ENCODE data around the gene BACE2. TPM values are rescaled to one million over a fixed set of nuclear protein-coding genes. Genes with fewer than 3 reads are reported as not detected.

The BACE2 gene
- total and polyA plus RNA-seq, 2 donors (not counting 1 experiment from before 2014, with no cell fraction given): 18.4 to 40.8 TPM

GRCh38 chr21:41137889-41138288 lies 30.1 kb upstream of the BACE2 start:
- Histone ChIP-seq H3K4me2 (replicated peaks; ENCODE audit: low read depth, low read length, poor library complexity, severe bottlenecking) (no peak overlapping the region), H3K27me3 (replicated peaks in 1 of 4; ENCODE audit: control extremely low read depth in 1 of 4, control insufficient read depth in 3 of 4, insufficient read depth in 4 of 4, low read length in 3 of 4) (peaks cover 0 to 4% (median 0%) of the 10 kb centered on the region in 4 experiments), H3K9me3 (ENCODE audit: control extremely low read depth in 1 of 3, control insufficient read depth in 2 of 3, insufficient read depth in 1 of 3, low read length in 2 of 3) (peaks cover 0 to 2% (median 0%) of the 10 kb centered on the region in 3 donors), H3K9ac (ENCODE audit: low read length) (no peak overlapping the region), H3K36me3 (replicated peaks in 1 of 2; ENCODE audit: control extremely low read depth in 1 of 2, control insufficient read depth in 1 of 2, extremely low read depth in 1 of 2, insufficient read depth in 2 of 2, low read length in 1 of 2) (no peaks in the 10 kb centered on the region), H3K4me1 (ENCODE audit: control insufficient read depth in 2 of 2, insufficient read depth in 2 of 2, low read length in 2 of 2) (no peaks in the 10 kb centered on the region), H3K4me3 (ENCODE audit: control extremely low read depth in 1 of 5, extremely low read depth in 1 of 5, insufficient read depth in 1 of 5, low read depth in 2 of 5, low read length in 4 of 5) (no peak overlapping the region), H4K20me1 (ENCODE audit: control insufficient read depth, insufficient read depth, low read length, poor library complexity, severe bottlenecking) (no peaks in the 10 kb centered on the region), H3K27ac (ENCODE audit: low read length in 2 of 2) (no peak overlapping the region), H2AFZ (ENCODE audit: insufficient read depth, low read depth, low read length, poor library complexity, severe bottlenecking) (no peak overlapping the region), H3K79me2 (ENCODE audit: control insufficient read depth, insufficient read depth, low read length) (no peaks in the 10 kb centered on the region)
- Mint-ChIP-seq H3K4me1 (no peaks in the 10 kb centered on the region), H3K27ac (no peak overlapping the region), H3K27me3 (peaks cover 31% of the 10 kb centered on the region), H3K9me3 (ENCODE audit: insufficient read depth) (no peaks in the 10 kb centered on the region), H3K4me3 (no peak overlapping the region)
- ChIA-PET CTCF (interaction anchor here (0.9 to 4.6 kb wide), 2 partner anchors 10 to 13 kb away, joined by 3 to 20 read pairs; no protein-coding TSS in a partner anchor), POLR2A (no interaction called here)
- no peak for DNase-seq
- TF ChIP-seq, protein P1, sequence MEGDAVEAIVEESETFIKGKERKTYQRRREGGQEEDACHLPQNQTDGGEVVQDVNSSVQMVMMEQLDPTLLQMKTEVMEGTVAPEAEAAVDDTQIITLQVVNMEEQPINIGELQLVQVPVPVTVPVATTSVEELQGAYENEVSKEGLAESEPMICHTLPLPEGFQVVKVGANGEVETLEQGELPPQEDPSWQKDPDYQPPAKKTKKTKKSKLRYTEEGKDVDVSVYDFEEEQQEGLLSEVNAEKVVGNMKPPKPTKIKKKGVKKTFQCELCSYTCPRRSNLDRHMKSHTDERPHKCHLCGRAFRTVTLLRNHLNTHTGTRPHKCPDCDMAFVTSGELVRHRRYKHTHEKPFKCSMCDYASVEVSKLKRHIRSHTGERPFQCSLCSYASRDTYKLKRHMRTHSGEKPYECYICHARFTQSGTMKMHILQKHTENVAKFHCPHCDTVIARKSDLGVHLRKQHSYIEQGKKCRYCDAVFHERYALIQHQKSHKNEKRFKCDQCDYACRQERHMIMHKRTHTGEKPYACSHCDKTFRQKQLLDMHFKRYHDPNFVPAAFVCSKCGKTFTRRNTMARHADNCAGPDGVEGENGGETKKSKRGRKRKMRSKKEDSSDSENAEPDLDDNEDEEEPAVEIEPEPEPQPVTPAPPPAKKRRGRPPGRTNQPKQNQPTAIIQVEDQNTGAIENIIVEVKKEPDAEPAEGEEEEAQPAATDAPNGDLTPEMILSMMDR (IDR thresholded peaks at IDR 0.05): no peak
- TF ChIP-seq EZH2 (IDR thresholded peaks at IDR 0.05; ENCODE audit: borderline replicate concordance, insufficient read depth, low read depth, low read length, poor library complexity, severe bottlenecking): no peak
- WGBS (ENCODE audit: insufficient coverage): 90% methylated on average over 4 of the region's 6 CpGs
- intact Hi-C loops (cut with micrococcal nuclease): loop anchor here (10.0 kb wide), 1 partner anchor 673 kb away; no protein-coding TSS in a partner anchor
- ATAC-seq (ENCODE audit: low read depth): no peak

GRCh38 chr21:41138711-41139110 lies 29.2 kb upstream of the BACE2 start:
- intact Hi-C loops (cut with micrococcal nuclease): loop anchor here (10.0 kb wide), 1 partner anchor 674 kb away; no protein-coding TSS in a partner anchor
- no peaks in the 10 kb centered on the region for H3K4me1 ChIP-seq (ENCODE audit: control insufficient read depth in 2 of 2, insufficient read depth in 2 of 2, low read length in 2 of 2)

More at GRCh38 chr21:41138711-41139110, 29.2 kb upstream of the BACE2 start:
- no peak overlapping the region for H3K27ac ChIP-seq (ENCODE audit: low read length in 2 of 2)
- H3K36me3 ChIP-seq (replicated peaks in 1 of 2; ENCODE audit: control extremely low read depth in 1 of 2, control insufficient read depth in 1 of 2, extremely low read depth in 1 of 2, insufficient read depth in 2 of 2, low read length in 1 of 2): no peaks in the 10 kb centered on the region
- ATAC-seq (ENCODE audit: low read depth) (no peak), DNase-seq (no peak)
- H2AFZ ChIP-seq (ENCODE audit: insufficient read depth, low read depth, low read length, poor library complexity, severe bottlenecking): no peak overlapping the region
- H3K9me3 ChIP-seq (ENCODE audit: control extremely low read depth in 1 of 3, control insufficient read depth in 2 of 3, insufficient read depth in 1 of 3, low read length in 2 of 3): peaks cover 0 to 2% (median 0%) of the 10 kb centered on the region in 3 donors
- no peaks in the 10 kb centered on the region for H3K4me1 Mint-ChIP-seq
- H3K9me3 Mint-ChIP-seq (ENCODE audit: insufficient read depth): no peaks in the 10 kb centered on the region
- no peak overlapping the region for H3K4me3 ChIP-seq (ENCODE audit: control extremely low read depth in 1 of 5, extremely low read depth in 1 of 5, insufficient read depth in 1 of 5, low read depth in 2 of 5, low read length in 4 of 5)
- H3K27me3 ChIP-seq (replicated peaks in 1 of 4; ENCODE audit: control extremely low read depth in 1 of 4, control insufficient read depth in 3 of 4, insufficient read depth in 4 of 4, low read length in 3 of 4): peaks cover 0 to 7% (median 0%) of the 10 kb centered on the region in 4 experiments
- no peaks in the 10 kb centered on the region for H3K79me2 ChIP-seq (ENCODE audit: control insufficient read depth, insufficient read depth, low read length)
- POLR2A ChIA-PET: no interaction called here
- 93% methylated on average over 6 of the region's 6 CpGs for WGBS (ENCODE audit: insufficient coverage)
- peaks cover 37% of the 10 kb centered on the region for H3K27me3 Mint-ChIP-seq
- H3K9ac ChIP-seq (ENCODE audit: low read length): no peak overlapping the region
- H3K4me2 ChIP-seq (replicated peaks; ENCODE audit: low read depth, low read length, poor library complexity, severe bottlenecking): no peak overlapping the region
- TF ChIP-seq, protein P1 (IDR thresholded peaks at IDR 0.05): no peak
- TF ChIP-seq EZH2 (IDR thresholded peaks at IDR 0.05; ENCODE audit: borderline replicate concordance, insufficient read depth, low read depth, low read length, poor library complexity, severe bottlenecking): no peak
- H4K20me1 ChIP-seq (ENCODE audit: control insufficient read depth, insufficient read depth, low read length, poor library complexity, severe bottlenecking): no peaks in the 10 kb centered on the region
- CTCF ChIA-PET: no interaction called here
- no peak overlapping the region for H3K4me3 Mint-ChIP-seq
- no peak overlapping the region for H3K27ac Mint-ChIP-seq
